Gastrocnemius medialis (tissue), 4 donors: ENCODE results near the gene LRRC3. TPM values are rescaled to one million over a fixed set of nuclear protein-coding genes. Genes with fewer than 3 reads are reported as not detected.
"Not testable (repeated sequence)": the region's sequence is repeated elsewhere in the genome, so short reads cannot be mapped to it uniquely, and the experiment has no call there.

Experiments used
- ATAC-seq, 2 donors: fragments of 150-250 bp; one replicate each; pipeline ENCODE4 v1.9.1; 2016
- DNase-seq, 2 donors: peaks; one replicate each; pipeline ENCODE4 v3.0.0-alpha.2; 2019
- H3K27ac ChIP-seq, 4 donors: fragments of 200-600 bp; sonication (generic); 1 replicate in 1 of 4; 2 replicates in 3 of 4; pipeline ENCODE4 v1.5.1; 2016 to 2018; ENCODE audit warnings: mild to moderate bottlenecking in 2 of 4, moderate library complexity in 1 of 4
- H3K27me3 ChIP-seq, 3 donors: fragments of 200-600 bp; sonication (generic) in 2 of 3; 1 replicate in 1 of 3; 2 replicates in 2 of 3; pipeline versions ENCODE4 v1.5.1 to v1.6.0; 2016 to 2019; ENCODE audit warnings: mild to moderate bottlenecking in 1 of 3, moderate library complexity in 1 of 3
- H3K36me3 ChIP-seq, 2 donors: fragments of 200-600 bp; sonication (generic) in 1 of 2; one replicate each; pipeline ENCODE4 v1.5.1; 2017 to 2018
- H3K4me1 ChIP-seq, 2 donors: fragments of 200-600 bp; sonication (generic) in 1 of 2; one replicate each; pipeline ENCODE4 v1.5.1; 2016 to 2017; ENCODE audit warnings: mild to moderate bottlenecking in 2 of 2
- H3K4me3 ChIP-seq, 4 donors: fragments of 200-600 bp; sonication (generic) in 3 of 4; 1 replicate in 1 of 4; 2 replicates in 3 of 4; pipeline ENCODE4 v1.5.1; 2016 to 2019; ENCODE audit warnings: mild to moderate bottlenecking in 2 of 4
- H3K9me3 ChIP-seq, 3 donors: fragments of 200-600 bp; sonication (generic) in 2 of 3; 1 replicate in 1 of 3; 2 replicates in 2 of 3; pipeline ENCODE4 v1.5.1; 2016 to 2019
- CTCF ChIP-seq, 5 experiments: fragments of 450-650 bp in 3 of 5; fragments of 200-600 bp in 2 of 5; sonication (generic) in 2 of 5; IDR thresholded peaks in 4 of 5; conservative IDR thresholded peaks in 1 of 5; 1 replicate in 4 of 5; 2 replicates in 1 of 5; pipeline ENCODE4 v1.5.1; 2016 to 2019; ENCODE audit warnings: antibody characterized with exemption in 5 of 5, mild to moderate bottlenecking in 3 of 5, moderate library complexity in 3 of 5
- POLR2A ChIP-seq, 2 donors: fragments of 450-650 bp; IDR thresholded peaks; one replicate each; pipeline ENCODE4 v1.6.1; 2017; ENCODE audit warnings: antibody characterized with exemption in 2 of 2, mild to moderate bottlenecking in 2 of 2, moderate library complexity in 2 of 2
- in situ Hi-C, 4 donors: fragments of 200-750 bp; cut with MboI; loops; one replicate each; pipeline versions ENCODE4 v1.15.0 to v1.8.0; 2017; ENCODE audit warnings: low sequenced_read_pairs in 4 of 4
- intact Hi-C: fragments of 100-400 bp; cut with DNase I; formaldehyde crosslinking; loops from one replicate; pipeline ENCODE4 v1.15.1; 2023; ENCODE audit warnings: low total_unique reads
- total RNA-seq, 4 donors: library from RNA; depleted of rRNA; stranded (reverse); fragments of >200 nt; gene quantifications; one replicate each; pipeline versions ENCODE4 v1.1.0 to v1.2.3, GENCODE V29; 2016

The LRRC3 gene
- total RNA-seq, 4 donors from 2014 or later = 0.36 to 0.70 (median 0.55) TPM

GRCh38 chr21:44477712-44478111 is 22.4 kb downstream of the LRRC3 start:
- Histone ChIP-seq H3K9me3 (no peaks in the 10 kb centered on the region), H3K36me3 (no peaks in the 10 kb centered on the region), H3K27ac (no peak overlapping the region), H3K4me3 (no peak overlapping the region), H3K27me3 (peaks cover 0 to 4% (median 0%) of the 10 kb centered on the region in 3 donors), H3K4me1 (no peaks in the 10 kb centered on the region)
- no peak for DNase-seq
- in situ Hi-C loops (no loop called here), intact Hi-C loops (no loop called here)
- TF ChIP-seq POLR2A (IDR thresholded peaks at IDR 0.05) (no peak), CTCF (IDR thresholded peaks at IDR 0.05 in 4 of 5, conservative IDR thresholded peaks at IDR 0.05 in 1 of 5) (no peak)
- ATAC-seq = no peak

GRCh38 chr21:44478124-44478800 is 23.0 kb downstream of the LRRC3 start:
- H3K27ac ChIP-seq = no peak overlapping the region
- intact Hi-C loops = no loop called here
- in situ Hi-C loops = no loop called here

GRCh38 chr21:44478801-44479167 is 23.5 kb downstream of the LRRC3 start:
- intact Hi-C loops (no loop called here), in situ Hi-C loops (no loop called here)

More at GRCh38 chr21:44478124-44478800, 23.0 kb downstream of the LRRC3 start:
- DNase-seq (no peak), ATAC-seq (no peak)
- Histone ChIP-seq H3K27me3 (peaks cover 0 to 4% (median 0%) of the 10 kb centered on the region in 3 donors), H3K4me1 (no peaks in the 10 kb centered on the region), H3K4me3 (no peak overlapping the region), H3K9me3 (no peaks in the 10 kb centered on the region), H3K36me3 (no peaks in the 10 kb centered on the region)
- TF ChIP-seq CTCF (IDR thresholded peaks at IDR 0.05 in 4 of 5, conservative IDR thresholded peaks at IDR 0.05 in 1 of 5) = no peak
- TF ChIP-seq POLR2A (IDR thresholded peaks at IDR 0.05) = no peak

GRCh38 chr21:44479556-44480199 is 24.4 kb downstream of the LRRC3 start:
- H3K27me3 ChIP-seq, in situ Hi-C loops, H3K9me3 ChIP-seq, intact Hi-C loops, H3K4me3 ChIP-seq, H3K4me1 ChIP-seq, H3K27ac ChIP-seq, H3K36me3 ChIP-seq, ATAC-seq: not testable (repeated sequence)
- peak in 3 of 5 experiments; percentile 25 to 51 (median 31) for TF ChIP-seq CTCF (IDR thresholded peaks at IDR 0.05 in 4 of 5, conservative IDR thresholded peaks at IDR 0.05 in 1 of 5)
- DNase-seq = peak in 1 of 2 donors; percentile 22

More at GRCh38 chr21:44478801-44479167, 23.5 kb downstream of the LRRC3 start:
- Histone ChIP-seq H3K4me3 (no peak overlapping the region), H3K27me3 (peaks cover 0 to 6% (median 0%) of the 10 kb centered on the region in 3 donors), H3K36me3 (no peaks in the 10 kb centered on the region), H3K4me1 (no peaks in the 10 kb centered on the region), H3K9me3 (no peaks in the 10 kb centered on the region), H3K27ac (no peak overlapping the region)
- DNase-seq (no peak), ATAC-seq (no peak)
- no peak for TF ChIP-seq POLR2A (IDR thresholded peaks at IDR 0.05)

GRCh38 chr21:44480200-44481053 is 25.1 kb downstream of the LRRC3 start:
- no peaks in the 10 kb centered on the region for H3K4me1 ChIP-seq
- no peaks in the 10 kb centered on the region for H3K36me3 ChIP-seq
- intact Hi-C loops (no loop called here), in situ Hi-C loops (no loop called here)
- H3K4me3 ChIP-seq = no peak overlapping the region
- ATAC-seq = no peak
- TF ChIP-seq POLR2A (IDR thresholded peaks at IDR 0.05) = no peak
- no peak for TF ChIP-seq CTCF (IDR thresholded peaks at IDR 0.05 in 4 of 5, conservative IDR thresholded peaks at IDR 0.05 in 1 of 5)
- no peak overlapping the region for H3K27ac ChIP-seq
- no peaks in the 10 kb centered on the region for H3K9me3 ChIP-seq
- no peak for DNase-seq
- H3K27me3 ChIP-seq = peaks cover 0 to 8% (median 4%) of the 10 kb centered on the region in 3 donors
